Panc1 (cell line): ENCODE data around the gene SIL1.
"Not testable (repeated sequence)": the region's sequence is repeated elsewhere in the genome, so short reads cannot be mapped to it uniquely, and the experiment has no call there.

Source experiments
- POLR2AphosphoS5 ChIP-seq: IDR thresholded peaks from 2 replicates; pipeline ENCODE4 v1.6.1; 2012; ENCODE audit warnings: mild to moderate bottlenecking, low read depth, low read length, moderate library complexity
- SIN3A ChIP-seq: IDR thresholded peaks from 2 replicates; pipeline ENCODE4 v1.6.1; 2012; ENCODE audit warnings: low read depth, mild to moderate bottlenecking, low read length, moderate library complexity, borderline replicate concordance; ENCODE audit not compliant: insufficient read depth
- TF ChIP-seq, protein P1 (sequence below): fragments of 450-650 bp; IDR thresholded peaks from 2 replicates; pipeline ENCODE4 v1.5.1; 2017; ENCODE audit warnings: mild to moderate bottlenecking
- TF ChIP-seq, protein P2 (sequence below), 2 experiments: IDR thresholded peaks; 2 replicates each; pipeline ENCODE4 v1.6.1; 2011 to 2012; ENCODE audit warnings: low read depth in 2 of 2, control low read depth in 1 of 2, low read length in 1 of 2, mild to moderate bottlenecking in 1 of 2, moderate library complexity in 1 of 2; ENCODE audit not compliant: insufficient read depth in 1 of 2

DNA sequence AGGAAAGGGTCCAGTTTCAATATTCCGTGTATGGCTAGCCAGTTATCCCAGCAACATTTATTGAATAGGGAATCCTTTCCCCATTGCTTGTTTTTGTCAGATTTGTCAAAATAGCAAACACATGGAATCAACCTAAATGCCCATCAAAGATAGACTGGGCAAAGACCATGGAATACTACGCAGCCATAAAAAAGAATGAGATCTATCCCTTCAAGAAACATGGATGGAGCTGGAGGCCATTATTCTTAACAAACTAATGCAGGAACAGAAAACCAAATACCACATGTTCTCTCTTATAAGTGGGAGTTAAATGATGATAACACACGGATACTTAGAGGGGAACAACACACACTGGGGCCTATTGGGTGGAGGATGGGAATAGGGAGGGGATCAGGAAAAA lies 161.8 kb downstream of the SIL1 start:
- not testable (repeated sequence) for TF ChIP-seq POLR2AphosphoS5, SIN3A
- TF ChIP-seq, protein P1, sequence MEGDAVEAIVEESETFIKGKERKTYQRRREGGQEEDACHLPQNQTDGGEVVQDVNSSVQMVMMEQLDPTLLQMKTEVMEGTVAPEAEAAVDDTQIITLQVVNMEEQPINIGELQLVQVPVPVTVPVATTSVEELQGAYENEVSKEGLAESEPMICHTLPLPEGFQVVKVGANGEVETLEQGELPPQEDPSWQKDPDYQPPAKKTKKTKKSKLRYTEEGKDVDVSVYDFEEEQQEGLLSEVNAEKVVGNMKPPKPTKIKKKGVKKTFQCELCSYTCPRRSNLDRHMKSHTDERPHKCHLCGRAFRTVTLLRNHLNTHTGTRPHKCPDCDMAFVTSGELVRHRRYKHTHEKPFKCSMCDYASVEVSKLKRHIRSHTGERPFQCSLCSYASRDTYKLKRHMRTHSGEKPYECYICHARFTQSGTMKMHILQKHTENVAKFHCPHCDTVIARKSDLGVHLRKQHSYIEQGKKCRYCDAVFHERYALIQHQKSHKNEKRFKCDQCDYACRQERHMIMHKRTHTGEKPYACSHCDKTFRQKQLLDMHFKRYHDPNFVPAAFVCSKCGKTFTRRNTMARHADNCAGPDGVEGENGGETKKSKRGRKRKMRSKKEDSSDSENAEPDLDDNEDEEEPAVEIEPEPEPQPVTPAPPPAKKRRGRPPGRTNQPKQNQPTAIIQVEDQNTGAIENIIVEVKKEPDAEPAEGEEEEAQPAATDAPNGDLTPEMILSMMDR: not testable (repeated sequence)
- TF ChIP-seq, protein P2, sequence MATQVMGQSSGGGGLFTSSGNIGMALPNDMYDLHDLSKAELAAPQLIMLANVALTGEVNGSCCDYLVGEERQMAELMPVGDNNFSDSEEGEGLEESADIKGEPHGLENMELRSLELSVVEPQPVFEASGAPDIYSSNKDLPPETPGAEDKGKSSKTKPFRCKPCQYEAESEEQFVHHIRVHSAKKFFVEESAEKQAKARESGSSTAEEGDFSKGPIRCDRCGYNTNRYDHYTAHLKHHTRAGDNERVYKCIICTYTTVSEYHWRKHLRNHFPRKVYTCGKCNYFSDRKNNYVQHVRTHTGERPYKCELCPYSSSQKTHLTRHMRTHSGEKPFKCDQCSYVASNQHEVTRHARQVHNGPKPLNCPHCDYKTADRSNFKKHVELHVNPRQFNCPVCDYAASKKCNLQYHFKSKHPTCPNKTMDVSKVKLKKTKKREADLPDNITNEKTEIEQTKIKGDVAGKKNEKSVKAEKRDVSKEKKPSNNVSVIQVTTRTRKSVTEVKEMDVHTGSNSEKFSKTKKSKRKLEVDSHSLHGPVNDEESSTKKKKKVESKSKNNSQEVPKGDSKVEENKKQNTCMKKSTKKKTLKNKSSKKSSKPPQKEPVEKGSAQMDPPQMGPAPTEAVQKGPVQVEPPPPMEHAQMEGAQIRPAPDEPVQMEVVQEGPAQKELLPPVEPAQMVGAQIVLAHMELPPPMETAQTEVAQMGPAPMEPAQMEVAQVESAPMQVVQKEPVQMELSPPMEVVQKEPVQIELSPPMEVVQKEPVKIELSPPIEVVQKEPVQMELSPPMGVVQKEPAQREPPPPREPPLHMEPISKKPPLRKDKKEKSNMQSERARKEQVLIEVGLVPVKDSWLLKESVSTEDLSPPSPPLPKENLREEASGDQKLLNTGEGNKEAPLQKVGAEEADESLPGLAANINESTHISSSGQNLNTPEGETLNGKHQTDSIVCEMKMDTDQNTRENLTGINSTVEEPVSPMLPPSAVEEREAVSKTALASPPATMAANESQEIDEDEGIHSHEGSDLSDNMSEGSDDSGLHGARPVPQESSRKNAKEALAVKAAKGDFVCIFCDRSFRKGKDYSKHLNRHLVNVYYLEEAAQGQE (IDR thresholded peaks at IDR 0.05; ENCODE audit: insufficient read depth in 1 of 2, low read depth in 2 of 2, low read length in 1 of 2): not testable (repeated sequence)
